EH (cell line): Measurements from ENCODE around the gene ISCA2.

Experiments used
- DNase-seq: peaks from one replicate; pipeline ENCODE4 v3.0.0-alpha.2; 2015; ENCODE audit warnings: low read depth

ISCA2 gene

GRCh38 chr14:74483321-74483720 lies 10.2 kb upstream of the ISCA2 start:
- peak; percentile 35 for DNase-seq

DNA sequence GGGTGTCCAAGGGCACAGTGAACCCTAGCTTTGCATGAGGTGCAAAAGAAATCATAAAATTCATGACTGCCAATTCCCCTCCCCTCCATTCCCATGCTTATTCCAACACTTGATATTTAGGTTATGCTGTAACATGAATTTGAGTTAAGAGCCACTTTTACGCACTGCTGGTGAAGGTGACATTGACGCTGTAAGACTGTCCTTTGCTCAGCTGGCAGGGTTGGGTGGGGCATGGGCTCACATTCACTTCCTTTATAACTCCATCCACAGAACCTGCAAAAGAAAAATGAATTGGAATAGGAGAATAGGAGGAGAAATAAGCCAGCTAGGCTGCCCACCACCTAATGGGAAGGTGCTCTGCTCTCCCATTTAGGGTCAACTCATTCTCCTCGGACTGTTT lies 7.4 kb upstream of the ISCA2 start:
- DNase-seq = no peak

DNA sequence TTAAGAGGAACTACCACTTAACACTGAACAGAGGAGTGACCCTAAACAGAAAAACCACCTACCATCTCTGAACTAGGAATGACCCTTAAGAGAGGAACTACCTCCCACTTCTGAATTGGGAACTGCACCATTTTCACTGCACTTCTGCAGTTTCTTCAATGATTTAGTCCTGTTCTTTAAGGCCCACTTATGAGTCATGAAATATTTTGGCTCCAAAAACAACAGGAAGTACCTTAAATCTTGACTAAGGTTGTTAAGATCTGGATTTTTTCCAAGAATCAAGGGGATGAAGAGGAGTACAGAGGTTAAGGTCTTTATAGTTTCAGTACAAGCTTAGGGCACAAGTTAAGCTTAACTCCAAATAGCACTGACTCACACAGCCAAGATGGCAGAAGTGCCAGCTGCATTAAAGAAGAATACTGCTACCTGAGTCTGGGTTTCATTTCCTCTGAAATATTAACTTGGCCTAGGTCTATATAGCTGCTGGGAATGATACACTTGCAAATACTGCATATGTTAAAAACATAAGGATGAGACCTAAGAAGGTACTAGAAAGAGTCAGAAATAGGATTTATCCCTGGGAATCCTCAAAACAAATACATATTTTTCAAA lies 4.7 kb upstream of the ISCA2 start:
- DNase-seq = peak; percentile 69

DNA sequence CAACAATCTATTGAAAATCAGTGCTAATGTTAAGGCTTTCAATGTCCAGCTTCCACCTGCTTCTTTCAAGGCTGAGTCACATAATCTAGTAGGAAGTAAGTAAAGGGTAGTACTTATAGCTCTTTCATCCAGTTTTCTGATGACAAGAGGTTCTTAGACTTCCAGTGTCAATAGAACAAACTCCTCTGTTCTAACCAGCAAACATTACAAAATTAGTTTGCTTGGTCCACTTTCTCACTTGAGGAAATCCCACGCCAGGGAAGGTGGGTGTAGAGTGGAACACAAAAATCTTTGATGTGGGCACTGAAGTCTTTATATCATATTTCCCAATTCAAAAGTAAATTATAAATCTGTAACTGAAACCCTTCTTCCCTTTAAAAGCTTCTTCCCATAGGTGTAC lies 3.1 kb upstream of the ISCA2 start:
- DNase-seq = no peak

- peak; percentile 65 for DNase-seq
These were observed 1.4 kb upstream of the ISCA2 start for GRCh38 chr14:74491956-74492775.

DNA sequence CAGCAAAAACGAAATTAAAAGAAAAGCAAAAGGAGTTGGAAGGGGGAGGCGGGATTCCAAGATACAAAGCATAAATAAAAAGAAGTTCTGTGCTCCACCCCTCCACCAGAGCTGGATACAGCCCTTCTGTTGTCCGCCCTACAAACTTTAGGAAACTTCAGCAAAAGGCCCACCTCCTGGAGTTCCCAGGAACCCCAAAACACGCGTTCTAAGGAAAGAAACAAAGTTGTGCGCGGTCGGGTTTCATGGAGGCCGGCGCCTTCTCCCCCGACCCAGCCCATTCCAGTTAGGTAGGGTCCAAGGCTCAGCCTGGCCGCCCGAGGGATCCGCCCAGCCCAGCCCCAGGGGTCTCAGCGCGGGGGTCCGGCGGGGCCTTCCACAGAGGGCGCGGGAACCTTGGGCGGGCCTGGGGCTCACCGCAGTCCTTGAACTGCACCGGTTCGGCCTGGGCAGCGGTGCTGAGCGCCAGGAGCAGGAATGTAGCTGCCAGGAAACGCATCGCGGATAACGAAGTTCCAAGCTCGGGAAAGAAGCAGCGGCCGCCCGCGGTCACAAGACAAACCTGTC lies 706 bp upstream of the ISCA2 start, which contains the start of gene NPC2:
NPC2 (minus strand) TSS at position 530 of the 567 bp plus-strand sequence; CDS start at position 499, 31 bp downstream.
- DNase-seq = peak; percentile 7

- peak; percentile 18 for DNase-seq
These were observed 1.8 kb downstream of the ISCA2 start for GRCh38 chr14:74495356-74495755.

GRCh38 chr14:74500417-74501134 lies 7.0 kb downstream of the ISCA2 start:
- no peak for DNase-seq

DNA sequence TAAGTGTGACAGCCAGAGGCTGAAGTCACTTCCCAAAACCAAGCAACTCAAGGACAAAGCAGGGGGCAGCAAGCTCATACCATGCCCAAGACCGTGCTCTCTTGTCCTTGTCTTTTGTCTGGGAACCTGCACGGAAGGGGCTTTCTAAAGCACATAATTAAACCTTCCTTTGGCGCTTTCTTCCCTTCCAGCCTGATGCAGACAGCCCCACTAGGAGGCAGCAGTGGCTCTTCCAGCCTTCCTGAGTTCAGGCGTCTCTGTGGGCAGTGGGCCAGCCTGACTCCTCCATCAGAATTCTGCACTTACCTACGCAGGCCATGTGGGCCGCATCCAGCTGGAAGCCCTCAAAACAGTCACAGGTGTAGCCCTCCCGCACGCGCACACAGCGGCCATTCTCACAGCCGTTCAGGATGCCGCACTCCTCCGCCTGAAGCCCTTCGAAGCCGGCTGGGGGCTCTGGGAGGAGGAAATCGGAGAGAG lies 7.6 kb downstream of the ISCA2 start:
- peak; percentile 77 for DNase-seq

DNA sequence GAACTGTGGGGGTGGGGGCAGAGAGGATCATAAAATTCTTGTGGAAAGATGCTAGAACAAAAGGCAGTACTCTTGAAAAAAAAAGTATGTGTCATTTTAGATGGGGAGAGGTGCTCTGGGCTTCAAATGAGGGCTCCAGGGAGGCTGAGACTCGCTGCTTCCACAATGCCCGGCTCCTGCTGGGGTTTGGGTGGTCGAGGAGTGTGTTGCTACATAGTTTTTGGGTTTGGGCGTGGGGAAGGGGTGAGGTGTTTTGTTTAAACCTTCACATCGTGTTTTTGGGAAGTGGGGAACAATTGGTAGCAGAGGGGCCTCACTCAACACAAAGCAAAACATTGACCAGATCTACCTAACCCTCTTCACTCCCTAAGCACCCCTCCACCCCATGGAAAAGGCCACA lies 8.1 kb downstream of the ISCA2 start:
- DNase-seq = no peak

DNA sequence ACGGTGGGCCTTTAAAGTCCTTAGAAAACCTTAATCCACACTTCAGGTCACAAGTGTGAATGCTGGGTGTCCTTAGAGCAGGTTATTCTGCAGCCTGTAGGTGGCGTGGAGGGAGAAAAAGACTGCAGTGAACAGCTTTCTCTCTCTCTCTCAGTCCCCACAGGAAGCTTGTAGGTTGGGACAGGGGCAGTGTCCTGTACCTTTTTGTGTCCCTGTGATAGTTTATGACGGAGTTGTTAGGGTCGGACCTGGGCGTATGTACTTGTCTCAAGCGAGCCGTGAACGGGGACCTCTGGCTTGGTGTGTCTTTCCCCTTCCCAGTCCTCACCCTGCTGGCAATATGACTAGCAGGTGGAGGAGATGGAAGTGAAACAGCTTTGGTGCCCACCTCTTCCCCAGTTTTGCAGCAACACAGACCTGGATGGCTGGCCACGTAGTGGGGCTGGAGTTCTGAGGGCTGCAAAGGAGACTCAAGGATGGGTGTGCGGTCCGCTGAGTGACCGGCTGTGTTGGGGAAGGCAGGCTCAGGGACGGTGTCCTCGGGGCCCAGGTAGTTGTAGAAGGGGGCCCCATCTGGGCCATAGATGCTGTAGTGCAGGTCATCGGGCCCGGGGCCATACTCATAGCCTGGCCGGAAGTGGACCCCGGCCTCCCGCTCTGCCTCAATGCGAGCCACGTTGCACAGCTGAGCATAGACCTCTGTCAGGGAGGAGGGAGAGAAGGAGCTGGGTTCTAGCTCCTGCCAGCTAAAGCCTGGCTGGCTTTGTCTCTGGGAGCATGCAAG lies 8.9 kb downstream of the ISCA2 start:
- peak; percentile 52 for DNase-seq

DNA sequence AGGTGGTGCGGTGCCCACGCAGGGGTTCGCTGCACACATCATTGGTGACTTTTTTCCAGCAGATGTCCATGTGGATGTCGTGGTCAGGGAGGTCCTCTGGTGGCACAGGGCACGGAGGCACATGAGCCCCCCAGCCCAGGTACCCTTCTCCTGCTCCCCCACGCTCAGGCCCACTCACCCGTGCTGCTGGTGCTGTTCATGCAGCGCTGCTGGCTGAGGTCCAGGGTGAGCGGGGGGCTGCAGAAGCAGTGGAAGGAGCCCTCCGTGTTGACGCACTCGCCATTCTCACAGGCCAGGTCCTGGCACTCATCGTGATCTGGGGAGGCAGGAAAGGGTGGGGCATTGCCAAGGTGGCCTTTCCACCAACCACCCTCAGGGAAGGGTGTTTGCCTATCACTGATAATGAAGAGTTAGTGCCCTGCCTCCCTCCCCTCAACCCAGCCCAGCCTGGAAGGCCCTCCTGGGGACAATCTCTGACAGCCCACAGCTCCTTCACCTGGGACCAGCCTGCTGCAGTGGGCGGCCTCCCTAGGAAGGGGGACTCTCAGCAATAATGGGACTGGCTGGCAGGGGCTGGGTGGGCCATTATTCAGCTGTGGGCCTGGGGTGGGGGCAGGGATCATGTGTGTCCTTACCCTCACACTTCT lies 9.8 kb downstream of the ISCA2 start:
- DNase-seq = no peak

GRCh38 chr14:74503938-74504335 lies 10.4 kb downstream of the ISCA2 start:
- no peak for DNase-seq

DNA sequence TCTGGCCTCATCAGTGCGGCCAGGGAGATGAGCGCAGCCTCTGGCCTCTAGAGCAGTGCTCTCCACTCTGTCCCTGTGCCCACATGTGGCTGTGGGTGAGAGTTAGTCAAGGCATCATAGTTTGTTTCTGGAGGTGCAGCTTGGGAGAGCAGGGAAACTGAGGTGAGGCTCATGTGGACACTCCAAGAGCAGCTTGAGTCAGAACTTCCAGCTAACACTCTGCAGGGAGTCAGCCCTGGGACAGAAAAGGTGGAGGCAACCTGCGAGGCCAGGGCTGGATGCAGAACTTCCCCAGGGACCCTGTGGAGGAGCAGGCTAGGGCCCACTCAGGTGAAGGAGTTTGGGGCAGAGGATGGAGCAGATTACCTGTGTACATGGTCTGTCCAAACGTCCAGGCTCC lies 10.8 kb downstream of the ISCA2 start:
- DNase-seq = no peak

DNA sequence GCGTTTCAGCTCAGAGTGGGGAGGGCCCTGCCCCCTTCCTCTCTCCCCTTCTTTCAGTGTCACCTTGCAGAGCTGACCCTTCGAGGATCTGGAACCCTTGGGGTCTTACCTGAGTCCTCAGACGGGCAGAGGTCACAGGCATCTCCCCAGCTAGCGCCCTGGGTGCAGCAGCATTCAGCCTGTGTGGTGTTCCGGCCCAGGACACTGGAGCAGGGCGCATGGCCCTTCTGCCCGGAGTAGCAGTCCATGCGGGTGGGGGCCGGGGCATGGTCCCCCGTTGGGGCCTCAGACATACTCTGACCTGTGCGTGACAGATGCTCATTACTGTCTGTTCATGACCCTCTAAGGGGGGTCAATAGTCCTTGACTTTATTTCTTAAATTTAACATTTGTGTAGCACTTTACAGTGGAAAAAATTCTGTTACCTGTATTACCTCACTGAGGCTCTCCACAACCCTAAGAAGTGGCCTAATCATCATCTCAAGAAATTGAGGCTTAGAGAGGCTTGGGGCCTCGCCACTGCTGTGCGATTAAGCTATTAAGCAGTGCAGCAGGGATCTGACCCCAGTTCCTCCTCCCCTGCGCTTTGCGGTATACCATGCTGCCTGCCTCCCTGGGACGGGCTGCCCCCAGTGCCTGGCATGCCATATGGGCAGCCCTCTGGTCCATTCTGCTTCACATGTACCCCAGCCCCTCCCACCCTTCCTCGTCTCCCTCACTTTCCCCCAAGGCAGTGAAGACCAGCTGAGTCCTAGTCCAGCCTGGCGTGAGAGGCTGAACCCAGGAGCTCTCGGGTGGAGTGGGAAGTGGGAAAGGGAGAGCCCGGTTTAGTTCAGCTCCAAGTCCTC lies 11.5 kb downstream of the ISCA2 start:
- no peak for DNase-seq

- DNase-seq = no peak
These were observed 12.3 kb downstream of the ISCA2 start for GRCh38 chr14:74505831-74506230.

- no peak for DNase-seq
These were observed 12.9 kb downstream of the ISCA2 start for GRCh38 chr14:74506411-74506851.

DNA sequence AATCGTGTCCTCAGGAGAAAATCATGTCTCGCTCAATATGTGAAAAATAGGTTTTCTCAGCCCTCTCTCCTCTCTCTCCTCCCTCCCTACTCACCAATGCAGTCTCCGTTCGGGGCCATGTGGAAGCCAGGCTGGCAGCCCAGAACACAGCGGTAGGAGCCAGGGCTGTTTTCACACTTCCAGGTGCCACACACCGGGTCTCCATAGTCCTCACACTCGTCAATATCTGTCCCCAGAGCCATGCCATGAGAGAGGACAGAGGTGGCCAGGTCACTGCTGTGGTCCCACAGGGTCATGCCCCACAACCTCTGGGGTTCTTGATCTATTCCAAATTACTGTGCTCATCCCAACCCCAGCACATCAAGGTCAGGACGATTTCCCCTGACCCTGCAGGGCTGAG lies 13.5 kb downstream of the ISCA2 start:
- no peak for DNase-seq

GRCh38 chr14:74507840-74508239 lies 14.3 kb downstream of the ISCA2 start:
- no peak for DNase-seq

DNA sequence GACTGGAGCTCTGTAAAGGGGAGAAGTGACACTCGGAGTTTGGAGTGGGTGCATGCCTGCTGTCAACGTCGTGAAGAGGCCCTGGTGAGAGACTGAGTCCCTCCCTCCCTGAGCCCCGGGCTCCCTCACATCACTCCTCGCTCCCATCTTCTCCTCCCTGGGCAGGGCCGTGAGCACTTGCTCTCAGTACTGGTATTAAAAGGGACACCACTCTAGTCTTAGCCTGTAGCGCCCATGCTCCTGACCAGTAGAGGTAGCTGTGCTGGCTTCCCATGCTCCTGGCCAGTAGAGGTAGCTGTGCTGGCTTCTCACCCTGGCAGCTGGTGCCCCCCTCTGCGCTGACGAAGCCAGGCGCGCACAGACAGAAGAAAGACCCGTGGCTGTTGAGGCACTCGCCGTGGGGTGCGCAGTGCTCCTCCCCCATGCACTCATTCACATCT lies 14.7 kb downstream of the ISCA2 start:
- no peak for DNase-seq
